ENCODE results near the gene GMNN.
"Not testable (repeated sequence)": the region's sequence is repeated elsewhere in the genome, so short reads cannot be mapped to it uniquely, and the experiment has no call there.

DNA sequence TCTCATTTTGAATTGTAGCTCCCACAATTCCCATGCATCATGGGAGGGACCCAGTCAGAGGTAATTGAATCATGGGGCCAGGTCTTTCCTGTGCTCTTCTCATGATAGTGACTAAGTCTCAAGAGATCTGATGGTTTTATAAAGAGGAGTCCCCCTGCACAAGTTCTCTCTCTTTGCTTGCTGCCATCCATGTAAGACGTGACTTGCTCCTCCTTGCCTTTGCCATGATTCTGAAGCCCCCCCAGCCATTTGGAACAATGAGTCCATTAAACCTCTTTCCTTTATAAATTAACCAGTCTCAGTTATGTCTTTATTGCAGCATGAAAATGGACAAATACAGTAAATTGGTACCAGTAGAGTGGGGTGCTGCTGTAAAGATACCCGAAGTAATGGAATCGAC lies 44.1 kb upstream of the GMNN start:
- TF ChIP-seq, protein P1, sequence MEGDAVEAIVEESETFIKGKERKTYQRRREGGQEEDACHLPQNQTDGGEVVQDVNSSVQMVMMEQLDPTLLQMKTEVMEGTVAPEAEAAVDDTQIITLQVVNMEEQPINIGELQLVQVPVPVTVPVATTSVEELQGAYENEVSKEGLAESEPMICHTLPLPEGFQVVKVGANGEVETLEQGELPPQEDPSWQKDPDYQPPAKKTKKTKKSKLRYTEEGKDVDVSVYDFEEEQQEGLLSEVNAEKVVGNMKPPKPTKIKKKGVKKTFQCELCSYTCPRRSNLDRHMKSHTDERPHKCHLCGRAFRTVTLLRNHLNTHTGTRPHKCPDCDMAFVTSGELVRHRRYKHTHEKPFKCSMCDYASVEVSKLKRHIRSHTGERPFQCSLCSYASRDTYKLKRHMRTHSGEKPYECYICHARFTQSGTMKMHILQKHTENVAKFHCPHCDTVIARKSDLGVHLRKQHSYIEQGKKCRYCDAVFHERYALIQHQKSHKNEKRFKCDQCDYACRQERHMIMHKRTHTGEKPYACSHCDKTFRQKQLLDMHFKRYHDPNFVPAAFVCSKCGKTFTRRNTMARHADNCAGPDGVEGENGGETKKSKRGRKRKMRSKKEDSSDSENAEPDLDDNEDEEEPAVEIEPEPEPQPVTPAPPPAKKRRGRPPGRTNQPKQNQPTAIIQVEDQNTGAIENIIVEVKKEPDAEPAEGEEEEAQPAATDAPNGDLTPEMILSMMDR (IDR thresholded peaks at IDR 0.05; ENCODE audit: insufficient read depth, low read length, poor library complexity, severe bottlenecking): not testable (repeated sequence)
- TF ChIP-seq EZH2phosphoT487 (conservative IDR thresholded peaks at IDR 0.05; ENCODE audit: low read length): not testable (repeated sequence)
